Measurements from ENCODE around the gene RIN3.

RIN3 gene

DNA sequence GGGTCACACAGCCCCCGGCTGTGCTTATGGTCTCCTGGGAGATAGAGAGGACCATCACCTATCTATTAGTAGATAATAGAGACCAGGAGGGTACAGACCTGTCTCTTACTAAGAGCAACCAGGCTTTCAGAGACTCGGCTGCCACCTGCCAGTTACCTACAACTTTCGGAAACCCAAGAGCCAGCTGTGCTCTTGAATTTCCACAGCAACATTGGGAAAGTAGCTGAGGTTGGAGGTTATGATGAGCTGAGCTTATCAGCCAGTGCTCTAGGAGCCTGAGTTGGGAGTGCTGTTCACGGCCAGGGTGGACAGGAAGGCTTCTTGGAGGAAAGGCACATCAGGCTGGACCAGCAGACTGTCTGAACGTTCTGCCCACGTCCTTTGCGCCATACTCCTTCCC, 67.6 kb downstream of the RIN3 start:
- no peak for TF ChIP-seq MAX (IDR thresholded peaks at IDR 0.05; ENCODE audit: low read depth, low read length)
- TF ChIP-seq, protein P1, sequence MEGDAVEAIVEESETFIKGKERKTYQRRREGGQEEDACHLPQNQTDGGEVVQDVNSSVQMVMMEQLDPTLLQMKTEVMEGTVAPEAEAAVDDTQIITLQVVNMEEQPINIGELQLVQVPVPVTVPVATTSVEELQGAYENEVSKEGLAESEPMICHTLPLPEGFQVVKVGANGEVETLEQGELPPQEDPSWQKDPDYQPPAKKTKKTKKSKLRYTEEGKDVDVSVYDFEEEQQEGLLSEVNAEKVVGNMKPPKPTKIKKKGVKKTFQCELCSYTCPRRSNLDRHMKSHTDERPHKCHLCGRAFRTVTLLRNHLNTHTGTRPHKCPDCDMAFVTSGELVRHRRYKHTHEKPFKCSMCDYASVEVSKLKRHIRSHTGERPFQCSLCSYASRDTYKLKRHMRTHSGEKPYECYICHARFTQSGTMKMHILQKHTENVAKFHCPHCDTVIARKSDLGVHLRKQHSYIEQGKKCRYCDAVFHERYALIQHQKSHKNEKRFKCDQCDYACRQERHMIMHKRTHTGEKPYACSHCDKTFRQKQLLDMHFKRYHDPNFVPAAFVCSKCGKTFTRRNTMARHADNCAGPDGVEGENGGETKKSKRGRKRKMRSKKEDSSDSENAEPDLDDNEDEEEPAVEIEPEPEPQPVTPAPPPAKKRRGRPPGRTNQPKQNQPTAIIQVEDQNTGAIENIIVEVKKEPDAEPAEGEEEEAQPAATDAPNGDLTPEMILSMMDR (IDR thresholded peaks at IDR 0.05; ENCODE audit: low read depth, low read length) = no peak
- no peak for TF ChIP-seq POLR2A (IDR thresholded peaks at IDR 0.05; ENCODE audit: extremely low read depth, insufficient read length)
- TF ChIP-seq MYC (IDR thresholded peaks at IDR 0.05; ENCODE audit: low read depth, low read length) = no peak
- no peak overlapping the region for H3K4me3 ChIP-seq (ENCODE audit: low read depth, low read length)
- DNase-seq (ENCODE audit: low read depth) = no peak

GRCh38 chr14:92581966-92582566, 68.5 kb downstream of the RIN3 start:
- TF ChIP-seq MYC (IDR thresholded peaks at IDR 0.05; ENCODE audit: low read depth, low read length) (no peak), POLR2A (IDR thresholded peaks at IDR 0.05; ENCODE audit: extremely low read depth, insufficient read length) (no peak), MAX (IDR thresholded peaks at IDR 0.05; ENCODE audit: low read depth, low read length) (no peak)
- TF ChIP-seq, protein P1 (IDR thresholded peaks at IDR 0.05; ENCODE audit: low read depth, low read length) = no peak
- H3K4me3 ChIP-seq (ENCODE audit: low read depth, low read length) = no peak overlapping the region
- DNase-seq (ENCODE audit: low read depth) = no peak

GRCh38 chr14:92582706-92583452, 69.3 kb downstream of the RIN3 start:
- DNase-seq (ENCODE audit: low read depth) = no peak
- no peak overlapping the region for H3K4me3 ChIP-seq (ENCODE audit: low read depth, low read length)
- TF ChIP-seq, protein P1 (IDR thresholded peaks at IDR 0.05; ENCODE audit: low read depth, low read length) = no peak
- TF ChIP-seq MYC (IDR thresholded peaks at IDR 0.05; ENCODE audit: low read depth, low read length) (no peak), POLR2A (IDR thresholded peaks at IDR 0.05; ENCODE audit: extremely low read depth, insufficient read length) (no peak), MAX (IDR thresholded peaks at IDR 0.05; ENCODE audit: low read depth, low read length) (no peak)

DNA sequence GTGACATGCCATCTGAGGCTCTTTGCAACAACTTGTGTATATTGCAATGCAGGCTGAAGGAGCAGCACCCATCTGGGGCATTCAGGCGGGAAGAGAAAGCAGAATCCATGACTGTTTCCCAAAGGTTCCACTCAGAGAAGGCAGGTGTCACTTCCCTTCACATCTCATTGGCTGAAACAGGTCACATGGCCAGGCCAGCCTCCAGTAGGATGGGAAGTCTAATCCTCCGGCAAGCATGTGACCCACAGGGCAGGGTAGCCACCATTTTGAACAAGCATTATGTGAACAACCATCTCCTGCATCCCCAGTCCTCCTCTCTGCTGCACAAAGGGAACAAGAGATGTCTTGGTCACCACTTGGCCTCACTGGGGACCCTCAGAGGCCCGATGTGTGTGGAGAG, 70.6 kb downstream of the RIN3 start:
- no peak for TF ChIP-seq MYC (IDR thresholded peaks at IDR 0.05; ENCODE audit: low read depth, low read length)
- peak; percentile 43; the same call in 1 of the 2 replicates for TF ChIP-seq MAX (IDR thresholded peaks at IDR 0.05; ENCODE audit: low read depth, low read length)
- peak; percentile 27 for DNase-seq (ENCODE audit: low read depth)
- no peak overlapping the region for H3K4me3 ChIP-seq (ENCODE audit: low read depth, low read length)

DNA sequence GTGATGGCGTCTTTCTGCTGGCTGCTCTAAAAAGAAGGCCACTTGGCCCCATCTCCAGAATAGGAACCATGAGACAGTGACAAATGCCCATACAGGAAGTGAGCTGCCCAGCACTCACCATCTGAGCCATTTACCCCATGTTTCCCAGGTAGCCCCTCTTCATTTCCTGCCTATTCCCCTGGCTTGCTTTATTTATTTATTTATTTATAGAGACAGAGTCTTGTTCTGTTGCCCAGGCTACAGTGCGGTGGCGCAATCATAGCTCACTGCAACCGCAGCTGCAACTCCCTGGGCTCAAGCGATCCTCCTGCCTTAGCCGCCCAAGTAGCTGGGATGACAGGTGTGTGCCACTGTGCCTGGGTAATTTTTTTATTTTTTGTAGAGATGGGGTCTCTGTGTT, 71.2 kb downstream of the RIN3 start:
- peak; percentile 88 for DNase-seq (ENCODE audit: low read depth)
- H3K4me3 ChIP-seq (ENCODE audit: low read depth, low read length) = no peak overlapping the region
- TF ChIP-seq MAX (IDR thresholded peaks at IDR 0.05; ENCODE audit: low read depth, low read length) (no peak), POLR2A (IDR thresholded peaks at IDR 0.05; ENCODE audit: extremely low read depth, insufficient read length) (no peak), MYC (IDR thresholded peaks at IDR 0.05; ENCODE audit: low read depth, low read length) (no peak)
- TF ChIP-seq, protein P1 (IDR thresholded peaks at IDR 0.05; ENCODE audit: low read depth, low read length) = no peak

Measured in NB4 (cell line).